Endothelial cell of umbilical vein (primary cell): Measurements from ENCODE around the gene BRSK2.

ENCODE experiments used
- CTCF ChIP-seq, 2 donors: IDR thresholded peaks; 1 replicate in 1 of 2; 2 replicates in 1 of 2; pipeline ENCODE4 v1.5.1; 2011; ENCODE audit warnings: low read length in 2 of 2, mild to moderate bottlenecking in 2 of 2, moderate library complexity in 2 of 2, control low read depth in 1 of 2, inconsistent platforms in 1 of 2, low read depth in 1 of 2; ENCODE audit not compliant: insufficient read depth in 1 of 2; ENCODE audit errors: extremely low read depth in 1 of 2
- EZH2 ChIP-seq: IDR thresholded peaks from 2 replicates; pipeline ENCODE4 v1.6.1; 2012; ENCODE audit warnings: borderline replicate concordance, low read depth, mild to moderate bottlenecking, moderate library complexity, low read length, inconsistent platforms; ENCODE audit not compliant: severe bottlenecking
- JUN ChIP-seq: IDR thresholded peaks from 2 replicates; pipeline ENCODE4 v1.6.1; 2011; ENCODE audit warnings: borderline replicate concordance, low read depth; ENCODE audit not compliant: insufficient read length, insufficient read depth
- MAX ChIP-seq: IDR thresholded peaks from 2 replicates; pipeline ENCODE4 v1.6.1; 2011; ENCODE audit not compliant: insufficient read depth, insufficient read length
- MYC ChIP-seq: IDR thresholded peaks from one replicate; pipeline ENCODE4 v1.6.1; 2011; ENCODE audit warnings: mild to moderate bottlenecking, low read depth, low read length
- POLR2AphosphoS5 ChIP-seq: IDR thresholded peaks from 2 replicates; pipeline ENCODE4 v1.6.1; 2012; ENCODE audit warnings: low read depth, mild to moderate bottlenecking, control low read depth, low read length, moderate library complexity; ENCODE audit not compliant: insufficient read depth

- no peak for TF ChIP-seq MYC
- TF ChIP-seq CTCF (IDR thresholded peaks at IDR 0.05; ENCODE audit: extremely low read depth in 1 of 2, insufficient read depth in 1 of 2, low read depth in 1 of 2, low read length in 2 of 2), result no peak
- TF ChIP-seq JUN, result no peak
- no peak for TF ChIP-seq MAX
- TF ChIP-seq POLR2AphosphoS5, result no peak
- no peak for TF ChIP-seq EZH2
Measured at GRCh38 chr11:1452744-1453143, 63.0 kb downstream of the BRSK2 start.
